HepG2 (cell line): ENCODE data around the gene MEX3D. TPM values are rescaled to one million over a fixed set of nuclear protein-coding genes. Genes with fewer than 3 reads are reported as not detected.

ENCODE experiments used
- ATAC-seq: fragments of 200-7000 bp; cut with Tn5 transposase; 3 replicates; pipeline ENCODE4 v1.9.1; 2020; ENCODE audit warnings: mild to moderate bottlenecking, moderate library complexity
- BruUV-seq: library from RNA; stranded (reverse); fragments of 400-500 nt; replicated peaks from 2 replicates; lab custom pipeline; 2021; lab: Mats Ljungman, UMichigan
- CTCF ChIA-PET: fragments of 300-600 bp; formaldehyde crosslinking; extraction: SDS; loops from one replicate; lab custom pipeline; 2021; ENCODE audit warnings: low total read pairs, inconsistent platforms, low intra/inter-chr PET ratio; lab: Yijun Ruan, JAX
- POLR2A ChIA-PET: fragments of 350-600 bp; sonication (Branson Sonifier 250); formaldehyde crosslinking; loops from one replicate; lab custom pipeline; 2020; ENCODE audit warnings: antibody characterized with exemption, inconsistent platforms; lab: Yijun Ruan, JAX
- DNase-seq: peaks from one replicate; pipeline ENCODE4 v3.0.0-alpha.2; 2015; ENCODE audit warnings: low spot score
- FAIRE-seq: peaks from 3 replicates; lab custom pipeline; 2011; peaks lifted over from hg19 to GRCh38; lab: Jason Lieb, UNC
- H2AFZ ChIP-seq: one replicate; pipeline ENCODE4 v1.6.1; 2011; ENCODE audit warnings: low read length, inconsistent platforms
- H3K27ac ChIP-seq: fragments of 300-600 bp; 3 replicates; pipeline ENCODE4 v1.8.0; 2011; ENCODE audit warnings: mixed run types, mild to moderate bottlenecking, mixed read lengths, low read length, inconsistent platforms; ENCODE audit not compliant: insufficient read depth; ENCODE audit errors: extremely low read length
- H3K27me3 ChIP-seq, 2 experiments: fragments of 200-600 bp in 1 of 2; 2 replicates in 1 of 2; 3 replicates in 1 of 2; pipeline versions ENCODE4 v1.6.0 to v1.8.0; 2011; ENCODE audit warnings: low read length in 2 of 2, mild to moderate bottlenecking in 2 of 2, moderate library complexity in 2 of 2, inconsistent platforms in 1 of 2; ENCODE audit not compliant: insufficient read depth in 2 of 2, control insufficient read depth in 1 of 2
- H3K36me3 ChIP-seq, 2 experiments: fragments of 200-600 bp in 1 of 2; replicated peaks in 1 of 2; 2 replicates in 1 of 2; 3 replicates in 1 of 2; pipeline versions ENCODE4 v1.5.1 to v1.8.0; 2011; ENCODE audit warnings: low read length in 2 of 2, inconsistent platforms in 1 of 2; ENCODE audit not compliant: insufficient read depth in 2 of 2, control insufficient read depth in 1 of 2
- H3K4me1 ChIP-seq: 2 replicates; pipeline ENCODE4 v1.5.1; 2012; ENCODE audit warnings: low read length, inconsistent platforms; ENCODE audit not compliant: insufficient read depth
- H3K4me2 ChIP-seq: 2 replicates; pipeline ENCODE4 v1.6.0; 2011; ENCODE audit warnings: low read depth, low read length, inconsistent platforms
- H3K4me3 ChIP-seq, 3 experiments: fragments of 200-600 bp in 1 of 3; sonication (generic), shearing (Covaris generic) in 1 of 3; replicated peaks in 1 of 3; 2 replicates each; pipeline ENCODE4 v1.5.1; 2011 to 2016; ENCODE audit warnings: low read length in 3 of 3, inconsistent platforms in 2 of 3, low read depth in 2 of 3, mild to moderate bottlenecking in 2 of 3, control low read depth in 1 of 3, mixed read lengths in 1 of 3; ENCODE audit not compliant: insufficient read depth in 1 of 3
- H3K79me2 ChIP-seq: one replicate; pipeline ENCODE4 v1.6.1; 2011; ENCODE audit warnings: low read length, inconsistent platforms; ENCODE audit not compliant: insufficient read depth
- H3K9ac ChIP-seq: 2 replicates; pipeline ENCODE4 v1.6.0; 2011; ENCODE audit warnings: mild to moderate bottlenecking, low read depth, low read length, inconsistent platforms; ENCODE audit not compliant: insufficient read depth
- H3K9me3 ChIP-seq: 2 replicates; pipeline ENCODE4 v1.5.1; 2012; ENCODE audit warnings: mild to moderate bottlenecking, low read length
- H4K20me1 ChIP-seq: 2 replicates; pipeline ENCODE4 v1.6.0; 2011; ENCODE audit warnings: inconsistent platforms, mild to moderate bottlenecking, low read length, moderate library complexity; ENCODE audit not compliant: insufficient read depth
- AGO2 ChIP-seq: fragments of 200-400 bp; formaldehyde crosslinking; optimal IDR thresholded peaks from 2 replicates; pipeline ENCODE3; 2017; ENCODE audit warnings: mild to moderate bottlenecking, low read depth, low read length, moderate library complexity
- ASH2L ChIP-seq: fragments of 300-600, 200-600 bp; sonication (generic); IDR thresholded peaks from 2 replicates; pipeline ENCODE4 v1.7.0; 2017; ENCODE audit warnings: low read depth, mild to moderate bottlenecking, moderate library complexity, mixed read lengths, low read length; ENCODE audit not compliant: insufficient read length
- KDM3A ChIP-seq: IDR thresholded peaks from 2 replicates; pipeline ENCODE4 v1.6.1; 2018; ENCODE audit warnings: low read depth, missing compliant biosample characterization
- NFE2L2 ChIP-seq: fragments of 150-350 bp; IDR thresholded peaks from 2 replicates; pipeline ENCODE4 v1.6.1; 2014; ENCODE audit warnings: low read length
- NFKBIZ ChIP-seq: IDR thresholded peaks from 2 replicates; pipeline ENCODE4 v1.6.1; 2018; ENCODE audit warnings: missing genetic modification reagents, missing compliant biosample characterization
- RBFOX2 ChIP-seq: fragments of 200-400 bp; formaldehyde crosslinking; IDR thresholded peaks from 2 replicates; pipeline ENCODE4 v1.6.1; 2017; ENCODE audit warnings: low read depth, mild to moderate bottlenecking, low read length
- REPIN1 ChIP-seq: sonication (generic); formaldehyde crosslinking; IDR thresholded peaks from 2 replicates; pipeline ENCODE4 v1.8.0; 2022; ENCODE audit warnings: missing genetic modification reagents, low read depth, mild to moderate bottlenecking, borderline replicate concordance
- SMYD3 ChIP-seq: sonication (generic); formaldehyde crosslinking; IDR thresholded peaks from 2 replicates; pipeline ENCODE4 v1.8.1; 2023; ENCODE audit warnings: mild to moderate bottlenecking, missing genetic modification reagents
- ZNF614 ChIP-seq: IDR thresholded peaks from 2 replicates; pipeline ENCODE4 v1.6.1; 2018; ENCODE audit warnings: missing biosample characterization, missing genetic modification reagents, inconsistent platforms, borderline replicate concordance
- WGBS: methylation state at CpG from one replicate; pipeline ENCODE4 v1.1.6; 2017; ENCODE audit warnings: low lambda C conversion rate; 5-methylcytosine and 5-hydroxymethylcytosine counted together
- in situ Hi-C: cut with HindIII; loops from 2 replicates; pipeline ENCODE4 v1.10.0; 2017; ENCODE audit warnings: low pct_unique_long_range_greater_than_20kb; ENCODE audit not compliant: extremely low pct_ligation_motif_present
- intact Hi-C: fragments of 100-400 bp; cut with micrococcal nuclease; formaldehyde crosslinking; loops from one replicate; pipeline ENCODE4 v1.10.0; 2022; ENCODE audit not compliant: unreplicated experiment
- polyA plus RNA-seq, 8 experiments: library from polyadenylated mRNA; depleted of rRNA in 3 of 8; stranded (reverse) in 7 of 8; unstranded in 1 of 8; fragments of >200 nt; fragmentation: Illumina TruSeq in 4 of 8; extraction: Trizol in 4 of 8; gene quantifications; 2 replicates each; pipeline versions ENCODE4 v1.2.1 to v1.2.3, GENCODE V29; 2011 to 2016; ENCODE audit warnings: low read depth in 4 of 8, missing spikeins in 1 of 8, mixed read lengths in 1 of 8; ENCODE audit not compliant: insufficient read depth in 1 of 8
- total RNA-seq, 5 experiments: library from RNA; depleted of rRNA; stranded (reverse); fragments of >200 nt; fragmentation: Illumina TruSeq; extraction: Trizol; gene quantifications; 2 replicates each; pipeline ENCODE4 v1.2.3, GENCODE V29; 2016; ENCODE audit warnings: low read depth in 1 of 5
- TF ChIP-seq, protein P1 (sequence below): sonication (generic); formaldehyde crosslinking; IDR thresholded peaks from 2 replicates; pipeline ENCODE4 v1.9.0; 2022; ENCODE audit warnings: low read depth, missing genetic modification reagents

MEX3D gene
- total and polyA plus RNA-seq, 2 of the 13 experiments (the other 11 are each of a cell fraction or from before 2014, with no cell fraction given) = 3.6 to 17.1 TPM

DNA sequence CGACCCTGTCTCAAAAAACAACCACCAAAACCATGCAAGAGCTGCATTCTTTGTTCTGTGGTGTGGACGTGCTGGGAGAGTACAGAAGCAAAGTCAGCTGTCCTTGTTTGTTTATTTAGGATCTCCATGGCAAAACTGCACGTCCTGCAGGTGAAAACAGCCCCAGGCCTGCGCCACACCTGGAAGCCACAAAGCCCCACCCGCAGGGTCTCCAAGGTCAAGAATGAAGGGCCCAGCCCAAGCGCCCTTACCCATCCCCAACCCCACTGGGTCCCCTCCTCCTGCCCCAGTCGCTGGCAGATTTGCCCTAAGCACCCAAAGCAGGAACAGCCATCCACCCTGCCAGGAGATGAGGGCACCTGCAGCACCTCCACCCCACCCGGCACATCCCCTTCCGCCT lies 14.1 kb upstream of the MEX3D start:
- Histone ChIP-seq H3K4me1 (peaks cover 15% of the 10 kb centered on the region), H3K36me3 (peaks cover 14 to 53% of the 10 kb centered on the region in 2 experiments; a peak in 4 of 5 replicates), H3K4me3 (no peak overlapping the region), H3K79me2 (peaks cover 11% of the 10 kb centered on the region), H2AFZ (no peak overlapping the region), H3K9ac (no peak overlapping the region), H3K9me3 (no peaks in the 10 kb centered on the region), H3K27me3 (no peaks in the 10 kb centered on the region), H3K27ac (no peak overlapping the region), H3K4me2 (no peak overlapping the region), H4K20me1 (0 out of 2 replicates have a peak, but pooled peaks cover 2% of the 10 kb centered on the region)
- TF ChIP-seq NFE2L2 (no peak), KDM3A (CRISPR knock-in tag) (no peak), REPIN1 (CRISPR knock-in tag) (no peak), SMYD3 (no peak)
- TF ChIP-seq, protein P1, sequence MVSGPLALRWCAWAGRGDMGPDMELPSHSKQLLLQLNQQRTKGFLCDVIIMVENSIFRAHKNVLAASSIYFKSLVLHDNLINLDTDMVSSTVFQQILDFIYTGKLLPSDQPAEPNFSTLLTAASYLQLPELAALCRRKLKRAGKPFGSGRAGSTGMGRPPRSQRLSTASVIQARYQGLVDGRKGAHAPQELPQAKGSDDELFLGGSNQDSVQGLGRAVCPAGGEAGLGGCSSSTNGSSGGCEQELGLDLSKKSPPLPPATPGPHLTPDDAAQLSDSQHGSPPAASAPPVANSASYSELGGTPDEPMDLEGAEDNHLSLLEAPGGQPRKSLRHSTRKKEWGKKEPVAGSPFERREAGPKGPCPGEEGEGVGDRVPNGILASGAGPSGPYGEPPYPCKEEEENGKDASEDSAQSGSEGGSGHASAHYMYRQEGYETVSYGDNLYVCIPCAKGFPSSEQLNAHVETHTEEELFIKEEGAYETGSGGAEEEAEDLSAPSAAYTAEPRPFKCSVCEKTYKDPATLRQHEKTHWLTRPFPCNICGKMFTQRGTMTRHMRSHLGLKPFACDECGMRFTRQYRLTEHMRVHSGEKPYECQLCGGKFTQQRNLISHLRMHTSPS (CRISPR knock-in tag) = no peak
- POLR2A ChIA-PET = no interaction called here
- in situ Hi-C loops = no loop called here
- DNase-seq (no peak), FAIRE-seq (no peak), ATAC-seq (no peak)
- CTCF ChIA-PET = no interaction called here
- BruUV-seq = no TSS peak
- intact Hi-C loops = no loop called here
- 96% methylated on average over 9 of the region's 9 CpGs for WGBS

DNA sequence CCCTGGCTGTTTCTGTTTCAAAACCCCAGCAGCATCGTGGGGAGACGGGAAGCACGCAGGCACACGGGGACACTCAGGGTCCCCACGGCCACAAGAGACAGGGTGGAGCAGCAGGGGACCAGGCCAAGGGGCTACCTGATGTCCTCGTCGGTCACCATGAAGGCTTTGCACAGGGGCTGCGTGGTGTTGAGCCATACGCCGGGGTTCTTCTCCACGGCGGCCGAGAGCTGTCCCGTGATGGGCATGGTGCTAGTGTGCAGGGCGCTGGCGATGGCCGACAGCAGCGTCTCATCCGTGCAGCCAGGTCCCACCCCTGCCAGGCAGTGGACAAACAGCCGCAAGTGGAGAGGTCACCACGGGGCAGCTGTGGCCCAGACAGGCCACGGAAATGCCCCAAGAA lies 12.8 kb upstream of the MEX3D start:
- POLR2A ChIA-PET = no interaction called here
- intact Hi-C loops = no loop called here
- no peak overlapping the region for H3K9ac ChIP-seq
- no TSS peak for BruUV-seq
- H3K4me2 ChIP-seq = no peak overlapping the region
- CTCF ChIA-PET = no interaction called here
- H4K20me1 ChIP-seq = 0 out of 2 replicates have a peak, but pooled peaks cover 2% of the 10 kb centered on the region
- H3K27me3 ChIP-seq = no peaks in the 10 kb centered on the region
- FAIRE-seq (no peak), DNase-seq (no peak), ATAC-seq (no peak)
- no peak overlapping the region for H3K27ac ChIP-seq
- no peak overlapping the region for H3K4me3 ChIP-seq
- peak; percentile 62 for TF ChIP-seq AGO2
- TF ChIP-seq ZNF614 (CRISPR knock-in tag) = no peak
- TF ChIP-seq RBFOX2 = peak; percentile 36; the same call in 1 of the 2 replicates
- no peak for TF ChIP-seq NFKBIZ (CRISPR knock-in tag)
- TF ChIP-seq ASH2L = no peak
- H3K79me2 ChIP-seq = peaks cover 6% of the 10 kb centered on the region
- H3K36me3 ChIP-seq = peaks cover 14 to 52% of the 10 kb centered on the region in 2 experiments; a peak in 4 of 5 replicates
- no peak overlapping the region for H2AFZ ChIP-seq
- 94% methylated on average over 9 of the region's 22 CpGs for WGBS
- in situ Hi-C loops = no loop called here
- H3K4me1 ChIP-seq = peaks cover 2% of the 10 kb centered on the region; the same call in 1 of the 2 replicates
- no peaks in the 10 kb centered on the region for H3K9me3 ChIP-seq
